IMR-90 (cell line): ENCODE measurements around the gene PLCB4.

Source experiments
- CTCF ChIP-seq: conservative IDR thresholded peaks from 2 replicates; pipeline ENCODE4 v1.5.1; 2012; ENCODE audit warnings: mild to moderate bottlenecking, low read depth, low read length, improper control_type of control experiment
- MAFK ChIP-seq: IDR thresholded peaks from 2 replicates; pipeline ENCODE4 v1.6.1; 2012; ENCODE audit warnings: low read depth, low read length, improper control_type of control experiment
- MAZ ChIP-seq: IDR thresholded peaks from 2 replicates; pipeline ENCODE4 v1.6.1; 2012; ENCODE audit warnings: low read depth, mild to moderate bottlenecking, low read length, improper control_type of control experiment, moderate library complexity, borderline replicate concordance

- TF ChIP-seq MAZ = no peak
- TF ChIP-seq CTCF = no peak
- TF ChIP-seq MAFK = no peak
Observed at GRCh38 chr20:9302091-9302462, 233.2 kb downstream of the PLCB4 start.
